Measurements from ENCODE around the gene CYP27A1.

Gene CYP27A1

GRCh38 chr2:218857371-218858137 lies 75.6 kb downstream of the CYP27A1 start:
- in situ Hi-C loops (cut with HindIII; ENCODE audit: low sequenced_read_pairs): no loop called here

GRCh38 chr2:218858138-218858445 lies 76.1 kb downstream of the CYP27A1 start:
- in situ Hi-C loops (cut with HindIII; ENCODE audit: low sequenced_read_pairs): no loop called here

GRCh38 chr2:218858671-218859555 lies 77.0 kb downstream of the CYP27A1 start:
- in situ Hi-C loops (cut with HindIII; ENCODE audit: low sequenced_read_pairs): no loop called here

GRCh38 chr2:218859556-218859987 lies 77.6 kb downstream of the CYP27A1 start, which contains the start of gene WNT6:
Gene WNT6, plus strand, starts transcription at chr2:218859805. Its CDS starts 233 bp downstream, at chr2:218860038.
- in situ Hi-C loops (cut with HindIII; ENCODE audit: low sequenced_read_pairs): no loop called here

- in situ Hi-C loops (cut with HindIII; ENCODE audit: low sequenced_read_pairs): no loop called here
Measured at GRCh38 chr2:218859988-218860831, 78.3 kb downstream of the CYP27A1 start.

- in situ Hi-C loops (cut with HindIII; ENCODE audit: low sequenced_read_pairs): no loop called here
Measured at GRCh38 chr2:218860950-218861381, 79.0 kb downstream of the CYP27A1 start.

GRCh38 chr2:218861645-218862318 lies 79.8 kb downstream of the CYP27A1 start:
- in situ Hi-C loops (cut with HindIII; ENCODE audit: low sequenced_read_pairs): no loop called here

- in situ Hi-C loops (cut with HindIII; ENCODE audit: low sequenced_read_pairs): no loop called here
Measured at GRCh38 chr2:218863021-218863520, 81.1 kb downstream of the CYP27A1 start.

Data from DLD1 (cell line).